A549 (cell line): ENCODE measurements around the gene PDSS2. TPM values are rescaled to one million over a fixed set of nuclear protein-coding genes. Genes with fewer than 3 reads are reported as not detected.
"Not testable (repeated sequence)": the region's sequence is repeated elsewhere in the genome, so short reads cannot be mapped to it uniquely, and the experiment has no call there.

Source experiments
- ATAC-seq, 2 experiments: fragments of 200-7000 bp in 1 of 2; fragments of >200 bp in 1 of 2; cut with Nextera tagmentation in 1 of 2; cut with Tn5 transposase in 1 of 2; 3 replicates each; pipeline versions ENCODE4 v1.8.0 to v1.9.1; 2018 to 2020; ENCODE audit warnings: mild to moderate bottlenecking in 1 of 2, moderate library complexity in 1 of 2
- CTCF ChIA-PET: fragments of 300-600 bp; sonication (Branson Sonifier 250); formaldehyde crosslinking; extraction: SDS; loops from one replicate; lab custom pipeline; 2021; ENCODE audit warnings: antibody characterized with exemption, inconsistent platforms; lab: Yijun Ruan, JAX
- POLR2A ChIA-PET: fragments of 350-600 bp; formaldehyde crosslinking; extraction: SDS; loops from one replicate; lab custom pipeline; 2021; ENCODE audit warnings: antibody characterized with exemption, inconsistent platforms; lab: Yijun Ruan, JAX
- DNase-seq, 2 experiments: peaks; one replicate each; pipeline versions ENCODE4 v3.0.0 to v3.0.0-alpha.2; 2011 to 2016; ENCODE audit warnings: low read depth in 1 of 2, low spot score in 1 of 2
- FAIRE-seq: peaks from 2 replicates; lab custom pipeline; 2011; peaks lifted over from hg19 to GRCh38; lab: Jason Lieb, UNC
- H3K27ac ChIP-seq, 2 experiments: fragments of >200 bp; sonication (Bioruptor Twin); formaldehyde crosslinking; 3 replicates each; pipeline ENCODE4 v1.5.1; 2016 to 2017
- H3K4me1 ChIP-seq: fragments of >200 bp; sonication (Bioruptor Twin); formaldehyde crosslinking; 3 replicates; pipeline ENCODE4 v1.6.1; 2016
- H3K4me2 ChIP-seq: fragments of >200 bp; sonication (Bioruptor Twin); formaldehyde crosslinking; 3 replicates; pipeline ENCODE4 v1.6.1; 2016
- H3K4me3 ChIP-seq: fragments of >200 bp; sonication (Bioruptor Twin); formaldehyde crosslinking; 3 replicates; pipeline ENCODE4 v1.5.1; 2016
- H3K9me3 ChIP-seq: fragments of >200 bp; sonication (Bioruptor Twin); formaldehyde crosslinking; 3 replicates; pipeline ENCODE4 v1.6.1; 2016
- CBX8 ChIP-seq: fragments of 200-600 bp; sonication (generic); IDR thresholded peaks from 2 replicates; pipeline ENCODE4 v1.6.1; 2016
- CHD4 ChIP-seq: fragments of 200-600 bp; sonication (generic); IDR thresholded peaks from 2 replicates; pipeline ENCODE4 v1.6.1; 2016; ENCODE audit warnings: antibody characterized with exemption, mild to moderate bottlenecking, borderline replicate concordance
- HDAC2 ChIP-seq: fragments of 200-600 bp; sonication (generic); IDR thresholded peaks from 2 replicates; pipeline ENCODE4 v1.6.1; 2016
- JUN ChIP-seq, 2 experiments: fragments of >200 bp; sonication (Bioruptor Twin); formaldehyde crosslinking; IDR thresholded peaks; 2 replicates in 1 of 2; 3 replicates in 1 of 2; pipeline ENCODE4 v1.6.1; 2016 to 2017
- MAX ChIP-seq: IDR thresholded peaks from 2 replicates; pipeline ENCODE4 v1.6.1; 2012
- NFE2L2 ChIP-seq: fragments of 150-350 bp; conservative IDR thresholded peaks from 2 replicates; pipeline ENCODE4 v1.6.1; 2014; ENCODE audit warnings: low read length
- SMC3 ChIP-seq: fragments of >200 bp; sonication (Bioruptor Twin); formaldehyde crosslinking; IDR thresholded peaks from 3 replicates; pipeline ENCODE4 v1.6.1; 2018; ENCODE audit warnings: inconsistent platforms
- SREBF2 ChIP-seq: fragments of 450-650 bp; IDR thresholded peaks from 2 replicates; pipeline ENCODE4 v1.6.1; 2014; ENCODE audit warnings: mild to moderate bottlenecking, moderate library complexity
- ZSCAN20 ChIP-seq: fragments of 250-450 bp; sonication (Bioruptor Pico); IDR thresholded peaks from 2 replicates; pipeline ENCODE4 v1.8.0; 2022; ENCODE audit warnings: mild to moderate bottlenecking, moderate library complexity
- WGBS: methylation state at CpG from one replicate; pipeline ENCODE4 v1.1.6; 2017; ENCODE audit errors: missing lambda C conversion rate; 5-methylcytosine and 5-hydroxymethylcytosine counted together
- polyA plus RNA-seq, 4 experiments: library from polyadenylated mRNA; depleted of rRNA in 3 of 4; stranded (reverse); fragments of >200 nt; fragmentation: RNase III in 1 of 4; extraction: RNeasy Plus Mini Kit Qiagen cat#74134 plus additional on column Dnase treatment in 1 of 4; gene quantifications; 2 replicates in 3 of 4; 3 replicates in 1 of 4; pipeline ENCODE4 v1.2.3, GENCODE V29; 2011 to 2017
- TF ChIP-seq, protein P1 (sequence below): IDR thresholded peaks from 2 replicates; pipeline ENCODE4 v1.6.1; 2012
- TF ChIP-seq, protein P2 (sequence below): fragments of >200 bp; sonication (Bioruptor Twin); formaldehyde crosslinking; IDR thresholded peaks from 3 replicates; pipeline ENCODE4 v1.6.1; 2016
- TF ChIP-seq, protein P3 (sequence below): fragments of 150-350 bp; IDR thresholded peaks from 2 replicates; pipeline ENCODE4 v1.6.1; 2014; ENCODE audit warnings: low read depth, mild to moderate bottlenecking, low read length

Gene PDSS2
- polyA plus RNA-seq, 2 of the 4 experiments (the other 2 are of a cell fraction) = 7.2 to 17.3 TPM

DNA sequence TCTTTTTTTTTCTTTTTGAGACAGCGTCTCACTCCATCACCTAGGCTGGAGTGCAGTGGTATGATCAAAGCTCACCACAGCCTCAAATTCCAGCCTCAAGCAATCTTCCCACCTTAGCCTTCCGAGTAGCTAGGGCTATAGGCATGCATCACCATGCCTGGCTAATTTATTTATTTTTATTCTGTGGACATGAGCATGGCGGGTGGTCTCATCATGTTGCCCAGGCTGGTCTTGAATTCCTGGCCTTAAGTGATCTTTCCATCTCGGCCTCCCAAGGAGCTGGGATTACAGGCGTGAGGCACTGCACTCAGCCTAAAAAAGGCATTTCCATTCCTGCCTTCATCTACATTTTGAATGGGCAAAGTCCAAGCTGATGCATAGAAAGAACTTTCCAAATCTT lies 287.9 kb downstream of the PDSS2 start (continued):
- TF ChIP-seq, protein P1, sequence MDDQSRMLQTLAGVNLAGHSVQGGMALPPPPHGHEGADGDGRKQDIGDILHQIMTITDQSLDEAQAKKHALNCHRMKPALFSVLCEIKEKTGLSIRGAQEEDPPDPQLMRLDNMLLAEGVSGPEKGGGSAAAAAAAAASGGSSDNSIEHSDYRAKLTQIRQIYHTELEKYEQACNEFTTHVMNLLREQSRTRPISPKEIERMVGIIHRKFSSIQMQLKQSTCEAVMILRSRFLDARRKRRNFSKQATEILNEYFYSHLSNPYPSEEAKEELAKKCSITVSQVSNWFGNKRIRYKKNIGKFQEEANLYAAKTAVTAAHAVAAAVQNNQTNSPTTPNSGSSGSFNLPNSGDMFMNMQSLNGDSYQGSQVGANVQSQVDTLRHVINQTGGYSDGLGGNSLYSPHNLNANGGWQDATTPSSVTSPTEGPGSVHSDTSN = no peak
- no peak for TF ChIP-seq JUN (IDR thresholded peaks at IDR 0.05)
- TF ChIP-seq, protein P2, sequence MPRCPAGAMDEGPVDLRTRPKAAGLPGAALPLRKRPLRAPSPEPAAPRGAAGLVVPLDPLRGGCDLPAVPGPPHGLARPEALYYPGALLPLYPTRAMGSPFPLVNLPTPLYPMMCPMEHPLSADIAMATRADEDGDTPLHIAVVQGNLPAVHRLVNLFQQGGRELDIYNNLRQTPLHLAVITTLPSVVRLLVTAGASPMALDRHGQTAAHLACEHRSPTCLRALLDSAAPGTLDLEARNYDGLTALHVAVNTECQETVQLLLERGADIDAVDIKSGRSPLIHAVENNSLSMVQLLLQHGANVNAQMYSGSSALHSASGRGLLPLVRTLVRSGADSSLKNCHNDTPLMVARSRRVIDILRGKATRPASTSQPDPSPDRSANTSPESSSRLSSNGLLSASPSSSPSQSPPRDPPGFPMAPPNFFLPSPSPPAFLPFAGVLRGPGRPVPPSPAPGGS = no peak

DNA sequence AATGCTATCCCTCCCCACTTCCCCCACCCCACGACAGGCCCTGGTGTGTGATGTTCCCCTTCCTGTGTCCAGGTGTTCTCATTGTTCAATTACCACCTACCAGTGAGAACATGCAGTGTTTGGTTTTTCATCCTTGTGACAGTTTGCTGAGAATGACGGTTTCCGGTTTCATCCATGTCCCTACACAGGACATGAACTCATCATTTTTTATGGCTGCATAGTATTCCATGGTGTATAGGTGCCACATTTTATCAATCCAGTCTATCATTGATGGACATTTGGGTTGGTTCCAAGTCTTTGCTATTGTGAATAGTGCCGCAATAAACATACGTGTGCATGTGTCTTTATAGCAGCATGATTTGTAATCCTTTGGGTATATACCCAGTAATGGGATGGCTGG lies 295.1 kb downstream of the PDSS2 start:
- 83% methylated on average over 4 of the region's 5 CpGs for WGBS
- H3K4me3 ChIP-seq, CTCF ChIA-PET, ATAC-seq, H3K27ac ChIP-seq, DNase-seq, H3K9me3 ChIP-seq, H3K4me1 ChIP-seq, FAIRE-seq, POLR2A ChIA-PET, H3K4me2 ChIP-seq: not testable (repeated sequence)

DNA sequence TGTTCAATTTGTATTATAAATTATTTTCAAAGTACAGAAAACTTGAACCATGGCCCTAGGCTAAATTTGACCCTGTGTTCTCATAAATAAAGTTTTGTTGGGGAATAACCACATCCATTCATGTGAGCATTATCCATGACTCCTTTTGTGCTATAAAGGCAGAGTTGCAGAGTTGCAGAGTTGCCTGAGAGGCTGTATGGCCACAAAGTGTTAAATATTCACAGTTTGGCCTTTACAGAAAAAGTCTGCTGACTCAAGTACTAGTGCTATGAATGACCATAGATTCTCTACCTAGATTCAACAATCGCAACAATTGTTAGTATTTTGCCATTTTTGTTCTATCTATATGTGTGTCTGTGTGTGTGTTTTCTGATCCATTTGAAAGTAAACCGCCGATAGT lies 297.8 kb downstream of the PDSS2 start:
- H3K27ac ChIP-seq = no peak overlapping the region

DNA sequence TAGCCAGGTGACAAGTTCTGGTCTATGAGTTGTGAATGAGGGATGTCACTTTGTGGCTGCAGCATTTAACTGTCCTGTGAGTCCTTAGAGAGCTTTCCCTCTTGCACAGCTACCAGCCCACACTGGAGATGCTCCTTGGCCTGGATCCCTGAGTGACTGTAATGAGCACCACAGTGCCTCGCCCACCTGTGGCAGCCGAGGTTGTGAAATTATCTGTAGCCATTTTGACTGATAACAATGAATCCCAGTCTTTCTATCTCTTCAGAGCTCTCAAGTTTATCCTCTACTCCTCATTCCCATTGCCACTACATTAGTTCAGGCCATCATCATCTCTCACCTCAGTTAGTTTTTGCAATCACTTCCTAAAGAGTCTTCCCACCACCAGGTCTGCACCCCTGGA lies 302.7 kb downstream of the PDSS2 start:
- CTCF ChIA-PET = no interaction called here
- POLR2A ChIA-PET = no interaction called here
- 83% methylated on average over 2 of the region's 2 CpGs for WGBS
- H3K4me3 ChIP-seq = no peak overlapping the region
- FAIRE-seq (no peak), ATAC-seq (no peak), DNase-seq (no peak)
- TF ChIP-seq CBX8 (no peak), SREBF2 (no peak), ZSCAN20 (CRISPR knock-in tag) (no peak), SMC3 (no peak), MAX (no peak), NFE2L2 (no peak)
- TF ChIP-seq, protein P3, sequence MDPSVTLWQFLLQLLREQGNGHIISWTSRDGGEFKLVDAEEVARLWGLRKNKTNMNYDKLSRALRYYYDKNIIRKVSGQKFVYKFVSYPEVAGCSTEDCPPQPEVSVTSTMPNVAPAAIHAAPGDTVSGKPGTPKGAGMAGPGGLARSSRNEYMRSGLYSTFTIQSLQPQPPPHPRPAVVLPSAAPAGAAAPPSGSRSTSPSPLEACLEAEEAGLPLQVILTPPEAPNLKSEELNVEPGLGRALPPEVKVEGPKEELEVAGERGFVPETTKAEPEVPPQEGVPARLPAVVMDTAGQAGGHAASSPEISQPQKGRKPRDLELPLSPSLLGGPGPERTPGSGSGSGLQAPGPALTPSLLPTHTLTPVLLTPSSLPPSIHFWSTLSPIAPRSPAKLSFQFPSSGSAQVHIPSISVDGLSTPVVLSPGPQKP = no peak
- no peak overlapping the region for H3K4me2 ChIP-seq
- no peaks in the 10 kb centered on the region for H3K9me3 ChIP-seq
- H3K4me1 ChIP-seq = peaks cover 15% of the 10 kb centered on the region
- H3K27ac ChIP-seq = no peak overlapping the region

More for the DNA sequence above, 297.8 kb downstream of the PDSS2 start:
- TF ChIP-seq HDAC2 = no peak
- 98% methylated on average over 3 of the region's 3 CpGs for WGBS
- Histone ChIP-seq H3K4me1 (no peaks in the 10 kb centered on the region), H3K9me3 (no peaks in the 10 kb centered on the region), H3K4me3 (no peak overlapping the region), H3K4me2 (no peak overlapping the region)
- ChIA-PET CTCF (no interaction called here), POLR2A (no interaction called here)
- DNase-seq (no peak), ATAC-seq (no peak), FAIRE-seq (no peak)

GRCh38 chr6:107154801-107155160 lies 304.6 kb downstream of the PDSS2 start:
- ChIA-PET CTCF (interaction anchor here (0.6 kb wide), 1 partner anchor 14 kb away, joined by 3 read pairs; no protein-coding TSS in a partner anchor), POLR2A (no interaction called here)
- FAIRE-seq = no peak
- TF ChIP-seq CHD4 = no peak
- TF ChIP-seq, protein P1 = no peak
- Histone ChIP-seq H3K27ac (no peak overlapping the region), H3K4me3 (no peak overlapping the region), H3K4me1 (peaks cover 15% of the 10 kb centered on the region), H3K4me2 (no peak overlapping the region), H3K9me3 (no peaks in the 10 kb centered on the region)
- no peak for ATAC-seq
- DNase-seq = no peak
- 98% methylated on average over 2 of the region's 2 CpGs for WGBS
